HEK293T (cell line): ENCODE results near the gene COA3.

Source experiments
- CTCF ChIA-PET: fragments of 350-600 bp; formaldehyde crosslinking; extraction: SDS; loops from one replicate; lab custom pipeline; 2021; ENCODE audit warnings: antibody characterized with exemption, inconsistent platforms; lab: Yijun Ruan, JAX
- POLR2A ChIA-PET: fragments of 350-600 bp; formaldehyde crosslinking; extraction: SDS; loops from one replicate; lab custom pipeline; 2020; ENCODE audit warnings: antibody characterized with exemption, inconsistent platforms; lab: Yijun Ruan, JAX
- DNase-seq: peaks from one replicate; pipeline ENCODE4 v3.0.0; 2012; ENCODE audit warnings: mixed read lengths; ENCODE audit errors: extremely low spot score
- ARNT ChIP-seq: fragments of 450-650 bp; IDR thresholded peaks from 2 replicates; pipeline ENCODE4 v1.6.1; 2017; ENCODE audit warnings: mild to moderate bottlenecking
- BHLHE40 ChIP-seq: fragments of 450-650 bp; IDR thresholded peaks from 2 replicates; pipeline ENCODE4 v1.6.1; 2016; ENCODE audit warnings: mild to moderate bottlenecking, moderate library complexity, borderline replicate concordance
- CTBP1 ChIP-seq: fragments of 450-650 bp; IDR thresholded peaks from 2 replicates; pipeline ENCODE4 v1.6.1; 2016; ENCODE audit warnings: borderline replicate concordance
- ELF4 ChIP-seq: fragments of 450-650 bp; IDR thresholded peaks from 2 replicates; pipeline ENCODE4 v1.6.1; 2017; ENCODE audit warnings: antibody characterized with exemption
- FOXA1 ChIP-seq: fragments of 450-650 bp; IDR thresholded peaks from 2 replicates; pipeline ENCODE4 v1.6.1; 2016; ENCODE audit warnings: mild to moderate bottlenecking
- FOXK2 ChIP-seq: fragments of 450-650 bp; IDR thresholded peaks from 2 replicates; pipeline ENCODE4 v1.6.1; 2016; ENCODE audit warnings: mild to moderate bottlenecking
- FOXM1 ChIP-seq: fragments of 450-650 bp; IDR thresholded peaks from 2 replicates; pipeline ENCODE4 v1.6.1; 2017; ENCODE audit warnings: mild to moderate bottlenecking, borderline replicate concordance
- HDGF ChIP-seq: fragments of 450-650 bp; IDR thresholded peaks from 2 replicates; pipeline ENCODE4 v1.6.1; 2017; ENCODE audit warnings: antibody characterized with exemption, borderline replicate concordance
- L3MBTL2 ChIP-seq: fragments of 450-650 bp; conservative IDR thresholded peaks from 2 replicates; pipeline ENCODE4 v1.6.1; 2016; ENCODE audit warnings: mild to moderate bottlenecking
- LEF1 ChIP-seq: fragments of 450-650 bp; IDR thresholded peaks from 2 replicates; pipeline ENCODE4 v1.6.1; 2017; ENCODE audit warnings: mild to moderate bottlenecking, borderline replicate concordance
- NFRKB ChIP-seq: fragments of 450-650 bp; IDR thresholded peaks from 2 replicates; pipeline ENCODE4 v1.6.1; 2016; ENCODE audit warnings: mild to moderate bottlenecking, moderate library complexity
- SP1 ChIP-seq: fragments of 450-650 bp; IDR thresholded peaks from 2 replicates; pipeline ENCODE4 v1.6.1; 2017
- SUZ12 ChIP-seq: fragments of 450-650 bp; IDR thresholded peaks from 2 replicates; pipeline ENCODE4 v1.6.1; 2016; ENCODE audit warnings: mild to moderate bottlenecking
- TARDBP ChIP-seq: fragments of 450-650 bp; IDR thresholded peaks from 2 replicates; pipeline ENCODE4 v1.6.1; 2016
- ZNF384 ChIP-seq: fragments of 450-650 bp; IDR thresholded peaks from 2 replicates; pipeline ENCODE4 v1.6.1; 2016
- TF ChIP-seq, protein P1 (sequence below): fragments of 450-650 bp; IDR thresholded peaks from 2 replicates; pipeline ENCODE4 v1.6.1; 2016

The COA3 gene, protein sequence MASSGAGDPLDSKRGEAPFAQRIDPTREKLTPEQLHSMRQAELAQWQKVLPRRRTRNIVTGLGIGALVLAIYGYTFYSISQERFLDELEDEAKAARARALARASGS

DNA sequence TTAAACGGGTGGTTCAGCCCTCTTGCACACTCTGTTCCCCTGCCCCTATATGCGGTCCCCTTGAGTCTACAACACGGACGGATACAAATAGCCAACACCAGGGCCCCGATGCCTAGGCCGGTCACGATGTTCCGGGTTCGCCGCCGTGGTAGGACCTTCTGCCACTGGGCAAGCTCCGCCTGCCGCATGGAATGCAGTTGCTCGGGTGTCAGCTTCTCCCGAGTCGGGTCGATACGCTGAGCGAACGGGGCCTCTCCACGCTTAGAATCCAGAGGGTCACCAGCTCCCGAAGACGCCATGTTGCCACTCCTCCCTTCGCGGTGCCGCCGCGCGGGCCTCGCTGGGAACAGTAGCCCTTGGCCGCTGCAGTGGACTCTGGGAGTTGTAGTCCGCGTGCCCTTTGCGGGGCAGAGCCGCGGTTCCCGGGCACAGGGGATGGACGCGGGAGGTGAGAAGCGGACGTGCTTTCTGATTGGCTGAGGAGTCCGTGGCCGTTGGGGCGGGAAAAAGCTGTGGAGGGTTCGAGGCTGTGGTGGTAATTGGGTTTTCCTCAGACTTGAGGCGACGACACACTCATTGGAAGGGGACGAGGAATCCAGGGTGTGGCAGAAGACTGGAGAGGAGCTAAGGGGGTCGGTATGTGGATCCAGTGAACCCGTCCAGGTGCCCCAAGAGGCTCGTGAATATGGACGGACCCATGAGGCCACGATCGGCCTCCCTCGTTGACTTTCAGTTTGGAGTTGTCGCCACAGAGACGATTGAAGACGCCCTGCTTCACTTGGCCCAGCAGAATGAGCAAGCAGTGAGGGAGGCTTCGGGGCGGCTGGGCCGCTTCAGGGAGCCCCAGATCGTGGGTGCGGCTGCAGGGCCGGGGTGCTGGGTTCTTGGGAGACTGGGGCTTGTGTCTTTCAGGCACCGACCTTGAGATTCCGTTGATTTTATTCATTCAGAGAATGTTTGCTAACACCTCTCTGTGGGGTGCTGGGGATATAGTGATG is at the start of gene COA3, which contains the start of gene CNTD1:
TSS of gene COA3 (minus strand) at position 322 of the 998 bp plus-strand sequence. CDS start at position 299, 23 bp downstream.
TSS of gene CNTD1 (plus strand) at position 479 of the 998 bp plus-strand sequence. CDS start at position 686, 207 bp downstream.
- ChIA-PET POLR2A (interaction anchor here (0.6 to 2.1 kb wide), 9 partner anchors 11 to 119 kb away, joined by 3 to 16 read pairs (median 3); partner anchors contain the start of genes RAMP2, VPS25 and WNK4), CTCF (interaction anchor here (0.9 kb wide), 1 partner anchor 12 kb away, joined by 3 read pairs; no protein-coding TSS in a partner anchor)
- TF ChIP-seq TARDBP (no peak), CTBP1 (no peak), FOXM1 (no peak), LEF1 (no peak), FOXK2 (peak; percentile 19; the same call in 1 of the 2 replicates), HDGF (no peak), SUZ12 (no peak), FOXA1 (no peak), ARNT (no peak), L3MBTL2 (peak; percentile 100), NFRKB (no peak)
- peak; percentile 95 for DNase-seq

DNA sequence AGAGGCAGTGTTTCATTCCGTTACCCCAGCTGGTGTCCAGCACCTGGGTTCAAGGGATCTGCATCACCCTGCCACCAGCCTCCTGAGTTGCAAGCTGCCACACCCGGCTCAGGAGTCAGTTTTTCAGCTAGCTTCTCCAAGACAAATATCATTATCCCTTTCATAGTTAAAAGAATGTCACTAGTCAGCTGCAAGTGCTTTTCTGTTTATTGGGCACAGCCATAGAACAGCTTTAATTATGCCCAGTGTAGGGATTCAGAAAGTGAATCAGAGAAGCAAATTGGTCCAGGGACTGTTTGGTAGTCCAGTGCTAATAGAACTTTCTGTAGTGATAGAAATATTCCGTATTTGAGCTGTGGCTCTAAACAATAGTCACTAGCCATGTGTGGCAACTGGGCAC is 49.6 kb upstream of the COA3 start:
- ChIA-PET POLR2A (interaction anchor here (0.5 to 0.9 kb wide), 3 partner anchors 15 to 75 kb away, joined by 3 to 6 read pairs (median 3); partner anchors contain the start of genes PSME3 and VPS25), CTCF (interaction anchor here (0.7 kb wide), 1 partner anchor 10 kb away, joined by 5 read pairs; no protein-coding TSS in a partner anchor)
- DNase-seq = no peak
- TF ChIP-seq CTBP1 (no peak), FOXK2 (no peak), FOXM1 (no peak), ARNT (no peak), TARDBP (no peak), ELF4 (no peak), NFRKB (no peak), L3MBTL2 (no peak), SP1 (no peak), SUZ12 (no peak), LEF1 (no peak), HDGF (no peak), ZNF384 (no peak)

DNA sequence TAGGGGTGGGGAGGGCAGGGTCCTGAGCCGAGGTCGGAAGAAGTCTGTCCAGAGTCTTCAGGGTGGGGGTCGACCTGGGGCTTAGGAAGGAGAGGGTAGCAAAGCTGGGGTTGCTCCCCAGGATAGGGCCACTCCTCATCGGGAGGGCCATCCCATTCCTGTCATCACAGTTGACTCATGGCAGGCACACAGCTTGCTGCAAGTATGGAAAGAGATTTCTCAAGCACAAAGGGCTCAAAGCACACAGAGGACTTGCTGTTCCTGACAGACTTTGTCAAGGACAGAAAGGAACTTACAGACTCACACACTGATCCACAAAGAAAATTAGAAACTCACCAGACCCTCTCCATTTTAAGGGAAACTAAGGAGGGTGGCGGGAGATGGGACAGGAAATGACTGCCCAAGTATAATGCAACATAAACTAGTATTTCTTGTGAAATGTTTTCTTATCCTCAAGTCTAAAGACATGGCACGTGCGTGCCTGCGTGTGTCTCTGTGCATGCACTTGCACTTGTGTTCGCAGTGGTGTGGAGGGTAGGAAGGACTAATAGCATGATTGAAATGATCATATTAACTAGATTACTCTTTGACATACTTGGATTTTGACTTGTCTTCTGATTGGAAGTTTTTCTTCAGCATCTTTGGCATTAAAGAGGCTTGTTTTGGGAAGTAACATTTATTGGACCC is 48.2 kb upstream of the COA3 start:
- ChIA-PET CTCF (interaction anchor here (1.8 kb wide), 1 partner anchor 91 kb away, joined by 5 read pairs; no protein-coding TSS in a partner anchor), POLR2A (interaction anchor here (1.4 to 3.5 kb wide), 2 partner anchors 13 to 23 kb away, joined by 5 to 18 read pairs; partner anchors contain the start of genes BECN1 and PSME3)
- no peak for DNase-seq
- no peak for TF ChIP-seq HDGF
- no peak for TF ChIP-seq CTBP1
- TF ChIP-seq SP1 = no peak
- no peak for TF ChIP-seq ARNT
- no peak for TF ChIP-seq ELF4
- TF ChIP-seq TARDBP = no peak
- no peak for TF ChIP-seq ZNF384
- no peak for TF ChIP-seq BHLHE40
- TF ChIP-seq, protein P1, sequence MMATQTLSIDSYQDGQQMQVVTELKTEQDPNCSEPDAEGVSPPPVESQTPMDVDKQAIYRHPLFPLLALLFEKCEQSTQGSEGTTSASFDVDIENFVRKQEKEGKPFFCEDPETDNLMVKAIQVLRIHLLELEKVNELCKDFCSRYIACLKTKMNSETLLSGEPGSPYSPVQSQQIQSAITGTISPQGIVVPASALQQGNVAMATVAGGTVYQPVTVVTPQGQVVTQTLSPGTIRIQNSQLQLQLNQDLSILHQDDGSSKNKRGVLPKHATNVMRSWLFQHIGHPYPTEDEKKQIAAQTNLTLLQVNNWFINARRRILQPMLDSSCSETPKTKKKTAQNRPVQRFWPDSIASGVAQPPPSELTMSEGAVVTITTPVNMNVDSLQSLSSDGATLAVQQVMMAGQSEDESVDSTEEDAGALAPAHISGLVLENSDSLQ = no peak
- no peak for TF ChIP-seq L3MBTL2
- no peak for TF ChIP-seq FOXA1
- no peak for TF ChIP-seq FOXM1
- TF ChIP-seq SUZ12 = no peak
- no peak for TF ChIP-seq LEF1
- no peak for TF ChIP-seq FOXK2
- TF ChIP-seq NFRKB = no peak

DNA sequence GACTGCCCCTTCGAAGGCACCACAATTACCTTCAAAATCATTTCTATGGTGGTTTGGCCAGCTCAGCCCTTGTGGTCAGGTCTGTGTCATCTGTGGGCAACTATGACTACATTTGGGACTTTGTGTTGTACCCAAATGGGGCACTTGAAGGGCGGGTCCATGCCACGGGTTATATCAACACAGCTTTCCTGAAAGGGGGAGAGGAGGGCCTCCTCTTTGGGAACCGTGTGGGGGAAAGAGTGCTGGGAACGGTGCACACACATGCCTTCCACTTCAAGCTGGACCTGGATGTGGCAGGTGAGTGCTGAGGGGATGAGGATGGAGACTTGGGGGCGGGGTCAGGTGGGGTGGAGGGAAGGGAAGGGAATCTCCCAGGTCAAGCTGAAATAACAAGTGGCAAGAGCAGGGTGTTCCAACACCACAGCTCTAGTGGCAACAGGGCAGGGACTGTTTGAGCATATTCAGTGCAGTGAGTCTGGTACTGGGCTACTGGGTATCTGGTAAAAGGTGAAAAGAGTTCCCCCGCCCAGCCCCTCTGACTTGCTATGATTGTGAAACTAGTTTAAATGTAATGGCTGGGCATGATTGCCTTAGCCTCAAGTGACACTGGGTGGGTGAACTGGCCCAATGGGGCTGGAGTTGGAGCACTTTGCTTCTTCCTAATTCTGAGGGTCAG is 47.6 kb upstream of the COA3 start:
- CTCF ChIA-PET = interaction anchor here (1.8 kb wide), 1 partner anchor 92 kb away, joined by 5 read pairs; no protein-coding TSS in a partner anchor
- DNase-seq = no peak
- TF ChIP-seq CTBP1 (no peak), SP1 (no peak), LEF1 (no peak), ZNF384 (no peak), HDGF (no peak), TARDBP (no peak), FOXK2 (no peak), FOXA1 (no peak), ARNT (no peak), NFRKB (no peak), ELF4 (no peak), FOXM1 (no peak), SUZ12 (no peak), L3MBTL2 (no peak), BHLHE40 (no peak)
- TF ChIP-seq, protein P1 = no peak
- POLR2A ChIA-PET = interaction anchor here (0.6 to 3.5 kb wide), 6 partner anchors 13 to 152 kb away, joined by 3 to 18 read pairs (median 4); partner anchors contain the start of genes BECN1, PSME3 and RPL27
